H1 (cell line): ENCODE measurements around the gene EIF4E1B. TPM values are rescaled to one million over a fixed set of nuclear protein-coding genes. Genes with fewer than 3 reads are reported as not detected.

ENCODE experiments used
- CTCF ChIA-PET: fragments of 300-600 bp; sonication (Branson Sonifier 250); formaldehyde crosslinking; loops from one replicate; lab custom pipeline; 2021; ENCODE audit not compliant: partially characterized antibody; lab: Charles Lee
- POLR2A ChIA-PET: fragments of 300-600 bp; sonication (Branson Sonifier 250); formaldehyde crosslinking; loops from one replicate; lab custom pipeline; 2021; ENCODE audit warnings: inconsistent platforms; ENCODE audit not compliant: partially characterized antibody; lab: Charles Lee
- DNase-seq, 2 experiments: peaks; one replicate each; pipeline versions ENCODE4 v3.0.0 to v3.0.0-alpha.2; 2010 to 2022; ENCODE audit warnings: low spot score in 2 of 2, low read depth in 1 of 2, mixed read lengths in 1 of 2
- FAIRE-seq: peaks from 2 replicates; lab custom pipeline; 2011; peaks lifted over from hg19 to GRCh38; lab: Jason Lieb, UNC
- H2AFZ ChIP-seq: 2 replicates; pipeline ENCODE4 v1.8.1; 2012; ENCODE audit warnings: low read length, inconsistent platforms
- H2AK5ac ChIP-seq: 2 replicates; pipeline ENCODE4 v1.6.1; 2013; ENCODE audit warnings: low read depth, low read length
- H2BK120ac ChIP-seq: replicated peaks from 2 replicates; pipeline ENCODE3; 2013; ENCODE audit warnings: low read depth, low read length, inconsistent platforms
- H2BK12ac ChIP-seq: 2 replicates; pipeline ENCODE4 v1.6.1; 2013; ENCODE audit warnings: low read depth, low read length
- H2BK15ac ChIP-seq: 2 replicates; pipeline ENCODE4 v1.6.1; 2013; ENCODE audit warnings: low read length
- H2BK20ac ChIP-seq: 2 replicates; pipeline ENCODE4 v1.6.1; 2013; ENCODE audit warnings: low read length
- H2BK5ac ChIP-seq: 2 replicates; pipeline ENCODE4 v1.6.1; 2013; ENCODE audit warnings: low read depth, low read length
- H3K14ac ChIP-seq: 2 replicates; pipeline ENCODE4 v1.6.1; 2013; ENCODE audit warnings: inconsistent platforms; ENCODE audit not compliant: insufficient read length
- H3K18ac ChIP-seq: 2 replicates; pipeline ENCODE4 v1.6.1; 2013; ENCODE audit warnings: low read length; ENCODE audit errors: extremely low read depth
- H3K23ac ChIP-seq: 2 replicates; pipeline ENCODE4 v1.6.1; 2013; ENCODE audit warnings: inconsistent platforms; ENCODE audit not compliant: insufficient read length
- H3K23me2 ChIP-seq: 2 replicates; pipeline ENCODE4 v1.6.1; 2013; ENCODE audit warnings: low read depth, low read length
- H3K27ac ChIP-seq: 2 replicates; pipeline ENCODE4 v1.6.1; 2011; ENCODE audit warnings: low read depth, low read length, inconsistent platforms
- H3K27me3 ChIP-seq, 4 experiments: replicated peaks in 1 of 4; 1 replicate in 1 of 4; 2 replicates in 3 of 4; pipeline versions ENCODE4 v1.6.1 to v1.8.1; 2011 to 2013; ENCODE audit warnings: low read length in 3 of 4, mild to moderate bottlenecking in 3 of 4, inconsistent platforms in 2 of 4, mixed read lengths in 2 of 4, moderate library complexity in 1 of 4; ENCODE audit not compliant: control insufficient read depth in 3 of 4, insufficient read depth in 3 of 4; ENCODE audit errors: extremely low read depth in 1 of 4
- H3K36me3 ChIP-seq, 4 experiments: 2 replicates each; pipeline versions ENCODE4 v1.6.1 to v1.8.1; 2011 to 2013; ENCODE audit warnings: mild to moderate bottlenecking in 4 of 4, low read length in 3 of 4, moderate library complexity in 2 of 4, control low read depth in 1 of 4, inconsistent platforms in 1 of 4; ENCODE audit not compliant: insufficient read depth in 4 of 4, control insufficient read depth in 2 of 4
- H3K4ac ChIP-seq: replicated peaks from 2 replicates; pipeline ENCODE3; 2013; ENCODE audit warnings: low read length, low read depth, mixed read lengths, inconsistent platforms; ENCODE audit not compliant: insufficient read length
- H3K4me1 ChIP-seq, 4 experiments: replicated peaks in 1 of 4; 1 replicate in 1 of 4; 2 replicates in 3 of 4; pipeline versions ENCODE4 v1.6.1 to v1.8.1; 2011 to 2013; ENCODE audit warnings: low read length in 3 of 4, inconsistent platforms in 2 of 4, mixed read lengths in 1 of 4; ENCODE audit not compliant: insufficient read depth in 4 of 4, control insufficient read depth in 3 of 4
- H3K4me2 ChIP-seq, 2 experiments: 2 replicates each; pipeline versions ENCODE4 v1.6.1 to v1.8.1; 2011 to 2013; ENCODE audit warnings: low read depth in 2 of 2, low read length in 2 of 2, control low read depth in 1 of 2, inconsistent platforms in 1 of 2, mild to moderate bottlenecking in 1 of 2; ENCODE audit not compliant: insufficient read depth in 1 of 2
- H3K4me3 ChIP-seq, 4 experiments: fragments of 200-600, 300-600 bp in 1 of 4; sonication (generic), shearing (Covaris generic), sonication (Bioruptor Twin) in 1 of 4; 2 replicates each; pipeline versions ENCODE4 v1.5.1 to v1.8.1; 2011 to 2016; ENCODE audit warnings: low read length in 4 of 4, low read depth in 3 of 4, control low read depth in 2 of 4, inconsistent platforms in 2 of 4, mild to moderate bottlenecking in 2 of 4, mixed read lengths in 1 of 4, moderate library complexity in 1 of 4; ENCODE audit not compliant: insufficient read depth in 2 of 4; ENCODE audit errors: extremely low read depth in 1 of 4
- H3K56ac ChIP-seq: replicated peaks from 2 replicates; pipeline ENCODE3; 2013; ENCODE audit warnings: low read depth, mild to moderate bottlenecking, mixed read lengths, low read length, inconsistent platforms; ENCODE audit not compliant: insufficient read length
- H3K79me1 ChIP-seq: 2 replicates; pipeline ENCODE4 v1.6.1; 2013; ENCODE audit warnings: low read depth, low read length, control low read depth
- H3K79me2 ChIP-seq, 2 experiments: 2 replicates each; pipeline versions ENCODE4 v1.6.1 to v1.8.1; 2012 to 2013; ENCODE audit warnings: low read length in 2 of 2, mild to moderate bottlenecking in 2 of 2, inconsistent platforms in 1 of 2; ENCODE audit not compliant: insufficient read depth in 2 of 2, control insufficient read depth in 1 of 2
- H3K9ac ChIP-seq, 4 experiments: replicated peaks in 1 of 4; 1 replicate in 1 of 4; 2 replicates in 3 of 4; pipeline versions ENCODE4 v1.6.1 to v1.8.1; 2011 to 2013; ENCODE audit warnings: low read depth in 3 of 4, low read length in 3 of 4, control low read depth in 2 of 4, mild to moderate bottlenecking in 2 of 4, moderate library complexity in 2 of 4, inconsistent platforms in 1 of 4; ENCODE audit errors: extremely low read depth in 1 of 4
- H3K9me3 ChIP-seq, 2 experiments: 2 replicates each; pipeline versions ENCODE4 v1.6.1 to v1.8.1; 2012 to 2013; ENCODE audit warnings: mild to moderate bottlenecking in 2 of 2, moderate library complexity in 2 of 2, control low read depth in 1 of 2, inconsistent platforms in 1 of 2, low read depth in 1 of 2, low read length in 1 of 2, mixed read lengths in 1 of 2; ENCODE audit not compliant: insufficient read depth in 2 of 2
- H4K20me1 ChIP-seq, 2 experiments: replicated peaks in 1 of 2; 2 replicates each; pipeline versions ENCODE3 to v1.8.1; 2011 to 2013; ENCODE audit warnings: inconsistent platforms in 2 of 2, low read length in 2 of 2, mild to moderate bottlenecking in 1 of 2; ENCODE audit not compliant: insufficient read depth in 2 of 2, control insufficient read depth in 1 of 2
- H4K5ac ChIP-seq: 2 replicates; pipeline ENCODE4 v1.6.1; 2013; ENCODE audit warnings: low read length, low read depth, mixed read lengths, inconsistent platforms; ENCODE audit not compliant: insufficient read length
- H4K8ac ChIP-seq: 2 replicates; pipeline ENCODE4 v1.8.0; 2013; ENCODE audit warnings: mild to moderate bottlenecking, moderate library complexity, low read length, inconsistent platforms; ENCODE audit not compliant: insufficient read depth; ENCODE audit errors: extremely low read depth
- H4K91ac ChIP-seq: replicated peaks from 2 replicates; pipeline ENCODE3; 2013; ENCODE audit warnings: low read length, mixed read lengths, inconsistent platforms; ENCODE audit not compliant: insufficient read length
- ASH2L ChIP-seq: fragments of 200-600, 300-600 bp; sonication (generic); IDR thresholded peaks from one replicate; pipeline ENCODE4 v1.7.1; 2017; ENCODE audit warnings: low read length
- BACH1 ChIP-seq: IDR thresholded peaks from 2 replicates; pipeline ENCODE4 v1.6.1; 2012; ENCODE audit warnings: low read length, improper control_type of control experiment
- CBX5 ChIP-seq: fragments of 300-800, 300-1000 bp; sonication (generic); IDR thresholded peaks from 2 replicates; pipeline ENCODE4 v1.7.1; 2016; ENCODE audit warnings: antibody characterized with exemption, low read length, low read depth
- CREB1 ChIP-seq: IDR thresholded peaks from 2 replicates; pipeline ENCODE4 v1.6.1; 2012; ENCODE audit warnings: inconsistent platforms
- E2F6 ChIP-seq: IDR thresholded peaks from 2 replicates; pipeline ENCODE4 v1.6.1; 2012; ENCODE audit warnings: inconsistent platforms
- EZH2 ChIP-seq: fragments of 200-600 bp; sonication (generic); IDR thresholded peaks from 2 replicates; pipeline ENCODE4 v1.7.1; 2012; ENCODE audit warnings: low read depth, mild to moderate bottlenecking, moderate library complexity, low read length, inconsistent platforms; ENCODE audit not compliant: severe bottlenecking
- JUND ChIP-seq: IDR thresholded peaks from 2 replicates; pipeline ENCODE4 v1.6.1; 2011; ENCODE audit warnings: mild to moderate bottlenecking, improper control_type of control experiment, low read length
- KDM4A ChIP-seq: IDR thresholded peaks from one replicate; pipeline ENCODE4 v1.7.1; 2012; ENCODE audit warnings: low read depth, mild to moderate bottlenecking, moderate library complexity, low read length, inconsistent platforms; ENCODE audit not compliant: severe bottlenecking
- RBBP5 ChIP-seq: IDR thresholded peaks from 2 replicates; pipeline ENCODE4 v1.7.1; 2012; ENCODE audit warnings: low read depth, mild to moderate bottlenecking, inconsistent platforms, low read length, moderate library complexity, borderline replicate concordance
- RFX5 ChIP-seq: IDR thresholded peaks from 2 replicates; pipeline ENCODE4 v1.6.1; 2011; ENCODE audit warnings: low read depth, low read length, improper control_type of control experiment, borderline replicate concordance
- SIX5 ChIP-seq: IDR thresholded peaks from 2 replicates; pipeline ENCODE4 v1.6.1; 2011; ENCODE audit warnings: mild to moderate bottlenecking, low read depth, low read length
- TBP ChIP-seq: IDR thresholded peaks from 2 replicates; pipeline ENCODE4 v1.6.1; 2011; ENCODE audit warnings: low read depth, low read length, improper control_type of control experiment
- TCF12 ChIP-seq: IDR thresholded peaks from 2 replicates; pipeline ENCODE4 v1.6.1; 2011; ENCODE audit warnings: low read depth, mild to moderate bottlenecking, low read length
- USF2 ChIP-seq: IDR thresholded peaks from 2 replicates; pipeline ENCODE4 v1.6.1; 2011; ENCODE audit warnings: low read length, improper control_type of control experiment
- ZNF274 ChIP-seq: IDR thresholded peaks from 2 replicates; pipeline ENCODE4 v1.7.0; 2012; ENCODE audit warnings: low read length, borderline replicate concordance; ENCODE audit errors: extremely low read depth
- polyA plus RNA-seq, 7 experiments: library from polyadenylated mRNA; depleted of rRNA in 3 of 7; stranded (reverse) in 5 of 7; unstranded in 2 of 7; fragments of >200 nt in 5 of 7; fragments of 200-250 nt in 2 of 7; gene quantifications; 1 replicate in 5 of 7; 2 replicates in 1 of 7; 4 replicates in 1 of 7; pipeline versions ENCODE4 v1.2.1 to v1.2.3, GENCODE V29; 2011 to 2013; ENCODE audit warnings: missing spikeins in 2 of 7, mixed read lengths in 2 of 7
- total RNA-seq: library from RNA; stranded (reverse); fragmentation: NEBNext Ultra II Directional; extraction: Animal tissue kit (Norgen Biotek cat#: 25700); gene quantifications from 2 replicates; pipeline ENCODE4 v1.2.1, GENCODE V29; 2021

Gene EIF4E1B
- total and polyA plus RNA-seq, 2 of the 8 experiments (the other 6 are each of a cell fraction or from before 2014, with no cell fraction given) = 0.97 to 1.3 TPM

- no peaks in the 10 kb centered on the region for H3K36me3 ChIP-seq
- no peak overlapping the region for H2BK15ac ChIP-seq
- H3K56ac ChIP-seq = no peak overlapping the region
- no peak overlapping the region for H2AFZ ChIP-seq
- no peaks in the 10 kb centered on the region for H3K9me3 ChIP-seq
- no peak overlapping the region for H4K91ac ChIP-seq
- peaks cover 4% of the 10 kb centered on the region; the same call in 1 of the 2 replicates for H3K23me2 ChIP-seq
- DNase-seq = no peak
- H3K4me3 ChIP-seq = no peak overlapping the region
- peaks cover 0 to 10% (median 8%) of the 10 kb centered on the region in 4 experiments; a peak in 5 of 7 replicates for H3K27me3 ChIP-seq
- no peak overlapping the region for H3K27ac ChIP-seq
- peaks cover 0 to 10% (median 5%) of the 10 kb centered on the region in 4 experiments; a peak in 6 of 7 replicates for H3K4me1 ChIP-seq
- H3K4ac ChIP-seq = no peak overlapping the region
- CTCF ChIA-PET = interaction anchor here (1.2 to 32.2 kb wide), 3 partner anchors 18 to 77 kb away, joined by 3 to 859 read pairs (median 11); no protein-coding TSS in a partner anchor
- H3K79me1 ChIP-seq = no peaks in the 10 kb centered on the region
- no peaks in the 10 kb centered on the region for H3K79me2 ChIP-seq
- no peak overlapping the region for H4K8ac ChIP-seq
- POLR2A ChIA-PET = no interaction called here
- no peak overlapping the region for H3K23ac ChIP-seq
- H4K5ac ChIP-seq = no peak overlapping the region
- no peak for FAIRE-seq
- H3K14ac ChIP-seq = no peak overlapping the region
- no peak overlapping the region for H2BK120ac ChIP-seq
- no peak overlapping the region for H2BK12ac ChIP-seq
- H4K20me1 ChIP-seq = no peaks in the 10 kb centered on the region
- no peak overlapping the region for H2AK5ac ChIP-seq
- no peak overlapping the region for H2BK20ac ChIP-seq
- no peak overlapping the region for H3K4me2 ChIP-seq
- H3K18ac ChIP-seq = no peak overlapping the region
- H3K9ac ChIP-seq = no peak overlapping the region
- H2BK5ac ChIP-seq = no peak overlapping the region
- no peak for TF ChIP-seq USF2
- no peak for TF ChIP-seq KDM4A
- TF ChIP-seq RBBP5 = no peak
- TF ChIP-seq TCF12 = no peak
- no peak for TF ChIP-seq ASH2L
- TF ChIP-seq ZNF274 = no peak
- no peak for TF ChIP-seq CREB1
- no peak for TF ChIP-seq EZH2
- no peak for TF ChIP-seq BACH1
- no peak for TF ChIP-seq E2F6
- no peak for TF ChIP-seq SIX5
- no peak for TF ChIP-seq RFX5
- no peak for TF ChIP-seq CBX5
- no peak for TF ChIP-seq TBP
- TF ChIP-seq JUND = no peak
Observed at GRCh38 chr5:176685010-176685409, 54.5 kb downstream of the EIF4E1B start.
